Measurements from ENCODE around the gene ARCN1.

Gene ARCN1

DNA sequence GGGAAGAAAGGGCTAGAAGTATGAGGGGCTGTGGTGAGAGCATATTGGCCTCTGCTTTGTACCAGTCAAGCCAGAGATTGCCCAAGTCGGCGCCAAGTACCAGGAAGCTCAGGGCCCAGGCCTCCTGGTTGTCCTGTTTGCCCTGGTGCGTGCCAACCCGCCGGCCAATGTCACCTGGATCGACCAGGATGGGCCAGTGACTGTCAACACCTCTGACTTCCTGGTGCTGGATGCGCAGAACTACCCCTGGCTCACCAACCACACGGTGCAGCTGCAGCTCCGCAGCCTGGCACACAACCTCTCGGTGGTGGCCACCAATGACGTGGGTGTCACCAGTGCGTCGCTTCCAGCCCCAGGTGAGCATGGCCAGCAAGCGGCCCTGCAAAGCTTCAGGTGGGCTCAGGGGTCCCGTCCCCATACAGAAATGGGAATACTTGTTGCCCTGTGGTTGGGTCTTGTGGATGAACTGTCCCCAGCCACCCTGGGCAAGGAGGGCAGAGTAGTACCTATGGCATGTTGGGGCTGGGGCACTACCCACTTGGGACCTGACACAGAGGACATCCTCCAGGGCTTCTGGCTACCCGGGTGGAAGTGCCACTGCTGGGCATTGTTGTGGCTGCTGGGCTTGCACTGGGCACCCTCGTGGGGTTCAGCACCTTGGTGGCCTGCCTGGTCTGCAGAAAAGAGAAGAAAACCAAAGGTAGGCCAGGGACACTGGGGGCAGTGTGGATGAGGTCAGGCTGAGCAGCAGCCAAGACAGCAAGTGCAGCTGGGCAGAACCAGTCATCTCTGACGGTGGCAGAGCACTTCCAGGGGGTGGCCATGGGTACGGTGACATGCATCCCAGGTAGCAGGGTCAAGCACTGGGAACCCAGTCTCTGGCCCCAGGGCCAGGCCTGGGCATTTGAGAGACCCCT, 39.1 kb upstream of the ARCN1 start:
- DNase-seq (ENCODE audit: low read depth) = no peak
- H3K4me3 ChIP-seq (ENCODE audit: low read length) = no peak overlapping the region
- TF ChIP-seq, protein P1, sequence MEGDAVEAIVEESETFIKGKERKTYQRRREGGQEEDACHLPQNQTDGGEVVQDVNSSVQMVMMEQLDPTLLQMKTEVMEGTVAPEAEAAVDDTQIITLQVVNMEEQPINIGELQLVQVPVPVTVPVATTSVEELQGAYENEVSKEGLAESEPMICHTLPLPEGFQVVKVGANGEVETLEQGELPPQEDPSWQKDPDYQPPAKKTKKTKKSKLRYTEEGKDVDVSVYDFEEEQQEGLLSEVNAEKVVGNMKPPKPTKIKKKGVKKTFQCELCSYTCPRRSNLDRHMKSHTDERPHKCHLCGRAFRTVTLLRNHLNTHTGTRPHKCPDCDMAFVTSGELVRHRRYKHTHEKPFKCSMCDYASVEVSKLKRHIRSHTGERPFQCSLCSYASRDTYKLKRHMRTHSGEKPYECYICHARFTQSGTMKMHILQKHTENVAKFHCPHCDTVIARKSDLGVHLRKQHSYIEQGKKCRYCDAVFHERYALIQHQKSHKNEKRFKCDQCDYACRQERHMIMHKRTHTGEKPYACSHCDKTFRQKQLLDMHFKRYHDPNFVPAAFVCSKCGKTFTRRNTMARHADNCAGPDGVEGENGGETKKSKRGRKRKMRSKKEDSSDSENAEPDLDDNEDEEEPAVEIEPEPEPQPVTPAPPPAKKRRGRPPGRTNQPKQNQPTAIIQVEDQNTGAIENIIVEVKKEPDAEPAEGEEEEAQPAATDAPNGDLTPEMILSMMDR (conservative IDR thresholded peaks at IDR 0.05; ENCODE audit: low read depth, low read length) = no peak

DNA sequence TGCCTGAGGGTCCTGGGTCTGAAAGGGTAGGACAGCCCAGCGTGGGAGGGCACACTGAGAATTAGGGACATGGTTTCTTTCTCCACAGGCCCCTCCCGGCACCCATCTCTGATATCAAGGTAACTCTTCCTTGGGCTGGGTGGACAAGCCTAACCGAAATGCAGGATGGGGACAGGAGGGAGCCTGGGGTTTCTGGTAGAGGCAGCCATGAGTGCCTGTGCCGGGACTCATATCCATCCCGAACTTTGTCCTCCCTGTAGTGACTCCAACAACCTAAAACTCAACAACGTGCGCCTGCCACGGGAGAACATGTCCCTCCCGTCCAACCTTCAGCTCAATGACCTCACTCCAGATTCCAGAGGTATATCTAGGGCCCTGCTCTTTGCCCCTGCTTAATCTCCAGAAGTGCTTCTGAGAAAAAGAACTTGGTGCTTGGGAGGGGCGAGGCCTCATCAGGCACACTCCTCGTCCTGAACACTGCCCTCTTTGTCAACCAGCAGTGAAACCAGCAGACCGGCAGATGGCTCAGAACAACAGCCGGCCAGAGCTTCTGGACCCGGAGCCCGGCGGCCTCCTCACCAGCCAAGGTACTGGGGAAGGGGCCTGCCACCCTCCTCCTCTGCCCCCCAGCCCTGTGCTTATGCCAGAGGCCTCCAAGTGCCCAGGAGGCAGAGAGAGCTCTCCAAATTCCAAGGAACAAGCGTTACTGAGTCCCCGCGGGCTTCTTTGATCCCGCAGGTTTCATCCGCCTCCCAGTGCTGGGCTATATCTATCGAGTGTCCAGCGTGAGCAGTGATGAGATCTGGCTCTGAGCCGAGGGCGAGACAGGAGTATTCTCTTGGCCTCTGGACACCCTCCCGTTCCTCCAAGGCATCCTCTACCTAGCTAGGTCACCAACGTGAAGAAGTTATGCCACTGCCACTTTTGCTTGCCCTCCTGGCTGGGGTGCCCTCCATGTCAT, 38.2 kb upstream of the ARCN1 start:
- TF ChIP-seq, protein P1 (conservative IDR thresholded peaks at IDR 0.05; ENCODE audit: low read depth, low read length) = no peak

DNA sequence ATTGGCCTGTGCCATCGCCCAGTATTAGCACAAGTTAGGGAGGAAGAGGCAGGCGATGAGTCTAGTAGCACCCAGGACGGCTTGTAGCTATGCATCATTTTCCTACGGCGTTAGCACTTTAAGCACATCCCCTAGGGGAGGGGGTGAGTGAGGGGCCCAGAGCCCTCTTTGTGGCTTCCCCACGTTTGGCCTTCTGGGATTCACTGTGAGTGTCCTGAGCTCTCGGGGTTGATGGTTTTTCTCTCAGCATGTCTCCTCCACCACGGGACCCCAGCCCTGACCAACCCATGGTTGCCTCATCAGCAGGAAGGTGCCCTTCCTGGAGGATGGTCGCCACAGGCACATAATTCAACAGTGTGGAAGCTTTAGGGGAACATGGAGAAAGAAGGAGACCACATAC, 36.9 kb upstream of the ARCN1 start:
- DNase-seq (ENCODE audit: low read depth) = no peak
- TF ChIP-seq, protein P1 (conservative IDR thresholded peaks at IDR 0.05; ENCODE audit: low read depth, low read length) = no peak
- no peak overlapping the region for H3K4me3 ChIP-seq (ENCODE audit: low read length)

More for the DNA sequence above, 38.2 kb upstream of the ARCN1 start:
- no peak for DNase-seq (ENCODE audit: low read depth)
- H3K4me3 ChIP-seq (ENCODE audit: low read length) = no peak overlapping the region

DNA sequence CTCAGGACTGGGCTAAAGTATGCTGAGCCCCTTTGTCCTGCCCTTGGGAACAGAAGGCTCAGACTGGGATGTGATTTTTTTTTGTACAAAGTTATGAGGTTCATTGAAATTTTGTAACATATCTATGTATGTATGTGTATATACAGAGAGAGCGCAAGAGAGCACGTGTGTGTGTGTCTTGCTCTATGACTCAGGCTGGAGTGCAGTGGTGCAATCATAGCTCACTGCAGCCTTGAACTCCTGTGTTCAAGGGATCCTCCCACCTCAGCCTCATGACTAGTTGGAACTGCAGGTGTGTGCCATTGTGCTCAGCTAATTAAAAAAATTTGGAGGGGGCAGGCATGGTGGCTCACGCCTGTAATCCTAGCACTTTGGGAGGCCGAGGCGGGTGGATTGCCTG, 35.5 kb upstream of the ARCN1 start:
- no peak overlapping the region for H3K4me3 ChIP-seq (ENCODE audit: low read length)
- TF ChIP-seq, protein P1 (conservative IDR thresholded peaks at IDR 0.05; ENCODE audit: low read depth, low read length) = no peak
- no peak for DNase-seq (ENCODE audit: low read depth)

DNA sequence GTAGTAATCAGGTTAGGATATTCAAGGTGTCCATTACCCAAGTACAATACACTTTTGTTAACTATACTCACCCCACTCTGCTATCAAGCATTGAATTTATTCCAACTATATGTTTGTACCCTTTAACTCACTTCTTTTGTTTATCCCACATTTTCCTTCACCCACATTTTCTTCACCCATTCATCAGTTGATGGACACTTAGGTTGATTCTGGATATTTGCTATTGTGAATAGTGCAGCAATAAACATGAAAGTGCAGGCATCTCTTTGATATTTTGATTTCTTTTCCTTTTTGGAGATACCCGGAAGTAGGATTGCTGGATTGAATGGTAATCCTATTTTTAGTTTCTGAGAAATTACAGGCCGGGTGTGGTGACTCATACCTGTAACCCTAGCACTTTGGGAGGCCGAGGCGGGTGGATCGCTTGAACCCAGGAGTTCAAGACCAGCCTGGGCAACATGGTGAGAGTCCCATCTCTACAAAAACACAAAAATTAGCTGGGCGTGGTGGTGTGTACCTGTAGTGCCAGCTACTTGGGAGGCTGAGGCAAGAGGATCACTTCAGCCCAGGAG, 34.7 kb upstream of the ARCN1 start:
- TF ChIP-seq, protein P1 (conservative IDR thresholded peaks at IDR 0.05; ENCODE audit: low read depth, low read length) = no peak
- DNase-seq (ENCODE audit: low read depth) = no peak
- H3K4me3 ChIP-seq (ENCODE audit: low read length) = no peak overlapping the region

DNA sequence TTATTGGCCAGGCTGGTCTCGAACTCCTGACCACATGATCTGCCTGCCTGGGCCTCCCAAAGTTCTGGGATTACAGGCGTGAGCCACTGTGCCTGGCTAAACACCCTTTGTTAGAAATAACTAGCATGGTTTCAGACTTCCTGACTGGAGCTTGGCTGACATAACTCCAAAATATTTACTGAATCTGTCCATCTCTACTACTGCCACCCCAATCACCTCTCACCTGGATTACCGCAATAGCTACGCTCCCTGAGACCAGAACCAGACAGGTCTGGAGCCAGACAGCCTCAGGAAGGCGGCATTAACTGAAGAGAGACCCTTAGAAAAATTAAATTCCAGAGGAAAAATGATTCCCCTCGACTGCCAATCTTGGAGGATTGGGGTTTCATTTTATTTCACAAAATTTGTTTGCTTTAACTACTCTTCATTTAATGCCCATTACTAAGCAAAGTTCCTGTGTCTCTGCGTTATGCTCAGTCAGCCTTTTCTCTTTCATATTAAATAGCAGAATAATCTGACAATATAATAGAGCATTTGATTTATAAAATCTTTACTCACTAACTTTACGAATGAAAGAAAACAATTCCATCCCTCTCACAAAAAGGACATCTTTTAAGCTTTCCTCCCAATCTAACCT, 28.1 kb upstream of the ARCN1 start:
- no peak for DNase-seq (ENCODE audit: low read depth)

More for the DNA sequence above, 28.1 kb upstream of the ARCN1 start:
- TF ChIP-seq, protein P1 (conservative IDR thresholded peaks at IDR 0.05; ENCODE audit: low read depth, low read length) = no peak
- H3K4me3 ChIP-seq (ENCODE audit: low read length) = no peak overlapping the region

All from retinal pigment epithelial cell (primary cell).